Activated CD4-positive, CD25-positive, alpha-beta regulatory T cell treated with anti-CD3 and anti-CD28 coated beads, Interleukin-2, amount 50 U/mL, for 24 hours (primary cell): ENCODE data around the gene PLSCR2.
"Not testable (repeated sequence)": the region's sequence is repeated elsewhere in the genome, so short reads cannot be mapped to it uniquely, and the experiment has no call there.

ENCODE experiments used
- ATAC-seq, 2 donors: fragments of 150-1000 bp; cut with Tn5 transposase; one replicate each; pipeline ENCODE4 v1.10.0; 2021; ENCODE audit warnings: mild to moderate bottlenecking in 1 of 2, moderate library complexity in 1 of 2

The PLSCR2 gene

GRCh38 chr3:146485297-146485696, 15.9 kb upstream of the PLSCR2 start:
- ATAC-seq, result no peak

DNA sequence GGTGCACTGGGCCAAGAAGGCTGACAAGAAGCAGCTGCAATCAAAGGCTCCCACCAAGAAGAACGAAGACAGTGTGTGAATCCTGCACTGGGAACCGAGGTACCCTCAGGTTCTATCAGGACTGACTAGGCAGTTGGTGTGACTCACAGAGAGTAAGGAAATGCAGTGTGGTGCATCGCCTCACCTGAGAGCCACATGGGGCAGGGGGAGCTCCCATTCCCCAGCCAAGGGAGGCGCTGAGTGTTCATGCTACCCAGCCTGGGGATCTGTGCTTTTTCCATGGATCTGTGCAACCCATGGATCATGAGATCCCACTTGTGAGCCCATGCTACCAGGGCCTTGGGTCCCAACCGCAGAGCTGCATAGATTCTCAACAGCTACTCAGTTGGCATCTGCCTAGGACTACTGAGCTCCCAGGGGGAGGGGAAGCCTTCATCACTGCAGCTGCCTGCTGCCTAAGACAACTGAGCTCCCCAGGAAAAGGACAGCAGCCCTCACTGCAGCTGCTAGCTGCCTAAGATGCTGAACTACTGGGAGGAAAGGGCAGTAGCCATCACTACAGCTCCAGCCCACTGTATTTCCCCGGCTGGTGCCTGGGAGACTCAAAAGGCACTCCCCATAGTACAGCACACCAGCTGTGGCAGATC, 6.9 kb upstream of the PLSCR2 start:
- ATAC-seq, result no peak

- ATAC-seq, result not testable (repeated sequence)
Observed at GRCh38 chr3:146474976-146475375, 5.6 kb upstream of the PLSCR2 start.

DNA sequence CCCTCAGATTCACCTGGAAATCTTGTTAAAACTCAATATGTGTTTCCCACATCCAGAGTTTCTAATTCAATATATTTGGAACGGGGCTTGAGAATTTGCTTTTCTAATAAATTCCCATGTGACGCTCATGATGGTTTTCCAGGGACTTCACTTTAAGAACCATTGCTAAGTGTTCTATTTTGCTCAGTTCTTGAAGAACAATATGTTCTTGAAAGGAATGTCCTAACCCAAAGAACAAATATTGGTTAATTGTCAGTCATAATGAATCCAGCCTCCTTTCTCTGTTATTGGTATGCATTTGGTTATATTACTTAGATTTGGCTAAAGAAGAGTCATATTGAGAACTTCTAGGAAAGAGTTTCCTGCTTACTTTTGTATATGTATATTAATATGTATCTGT, 4.4 kb upstream of the PLSCR2 start:
- ATAC-seq, result no peak

GRCh38 chr3:146472611-146473010, 3.2 kb upstream of the PLSCR2 start:
- no peak for ATAC-seq

DNA sequence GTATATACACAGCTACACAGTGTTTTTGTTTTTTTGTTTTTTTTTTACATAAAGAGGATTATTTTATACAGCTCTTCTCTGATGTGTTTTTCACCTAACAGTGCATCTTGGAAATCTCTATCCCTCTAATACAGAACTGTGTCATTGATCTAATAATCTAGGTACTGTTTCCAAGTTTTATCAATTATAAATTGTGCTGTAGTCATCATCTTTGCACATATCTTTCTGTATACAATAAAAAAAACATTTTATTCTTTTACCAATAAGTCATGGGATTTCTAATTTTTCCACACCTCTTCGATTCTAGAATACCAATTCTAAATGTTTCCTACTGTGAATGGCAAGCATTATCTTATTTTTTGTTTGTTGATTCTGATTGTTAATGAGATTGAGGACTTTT, 1.7 kb upstream of the PLSCR2 start:
- no peak for ATAC-seq

DNA sequence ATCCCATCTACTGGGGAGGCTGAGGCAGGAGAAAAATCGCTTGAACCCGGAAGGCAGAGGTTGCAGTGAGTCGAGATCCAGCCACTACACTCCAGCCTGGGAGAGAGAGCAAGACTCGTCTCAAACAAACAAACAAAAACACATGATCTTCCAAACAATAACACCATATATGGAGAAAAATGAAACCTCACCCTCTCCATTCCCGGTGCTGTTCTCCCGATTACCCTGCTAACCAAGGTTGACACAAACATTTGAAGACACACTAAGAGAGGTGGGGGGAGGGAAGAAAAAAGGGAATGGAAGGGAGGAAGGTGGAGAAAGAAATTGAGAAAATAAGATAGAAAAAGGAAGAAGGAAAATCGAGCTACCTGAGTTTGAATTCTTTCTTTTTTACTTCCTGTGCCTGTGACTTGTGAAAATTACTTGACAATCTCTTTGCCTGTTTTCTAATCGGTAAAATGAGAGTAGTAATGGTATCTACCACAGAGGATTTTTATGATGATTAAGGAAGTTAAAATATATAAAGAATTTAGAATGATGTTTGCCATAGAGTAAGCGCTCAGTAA, 1.1 kb upstream of the PLSCR2 start:
- no peak for ATAC-seq

GRCh38 chr3:146468671-146469149, 651 bp downstream of the PLSCR2 start:
- ATAC-seq, result no peak

GRCh38 chr3:146468234-146468633, 1.1 kb downstream of the PLSCR2 start:
- no peak for ATAC-seq

DNA sequence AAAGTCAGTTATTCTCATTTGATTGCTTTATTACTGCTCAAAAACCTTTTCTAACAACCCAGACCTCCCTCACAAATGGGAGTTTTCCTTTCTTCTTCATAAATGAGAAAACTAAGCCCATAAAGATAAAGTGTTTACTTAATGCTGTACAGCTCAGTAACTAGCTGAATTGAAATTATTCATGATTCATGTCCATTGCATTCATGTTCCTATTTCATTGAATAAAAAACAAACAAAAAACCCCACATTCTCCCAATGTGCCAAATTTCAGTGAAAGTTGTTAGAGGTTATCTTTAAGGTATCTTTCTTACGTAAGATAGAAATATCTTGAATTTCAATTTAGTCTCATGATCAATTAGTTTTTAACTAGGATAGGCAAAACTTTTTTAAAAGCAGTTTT, 2.8 kb downstream of the PLSCR2 start:
- ATAC-seq, result no peak

GRCh38 chr3:146465693-146466465, 3.5 kb downstream of the PLSCR2 start:
- no peak for ATAC-seq

DNA sequence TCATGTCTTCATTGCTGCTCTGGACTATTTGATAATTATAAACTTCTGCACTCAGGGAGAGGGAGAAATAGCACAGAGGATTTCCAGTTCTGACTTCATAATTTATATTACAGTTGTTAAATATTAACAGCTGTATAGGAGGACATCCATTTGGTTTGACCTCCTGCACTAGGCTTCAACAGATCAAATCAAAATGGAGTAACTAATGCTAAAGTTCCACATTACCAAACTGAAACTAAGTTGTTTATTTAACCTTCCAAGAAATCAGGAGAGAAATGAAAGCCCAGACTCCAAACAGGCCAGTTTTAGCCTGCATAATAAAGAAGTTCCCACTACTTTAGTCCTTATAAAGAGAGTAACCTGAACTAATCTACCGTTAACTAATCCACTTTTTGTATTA, 4.6 kb downstream of the PLSCR2 start:
- ATAC-seq, result no peak

GRCh38 chr3:146464005-146464595, 5.3 kb downstream of the PLSCR2 start:
- ATAC-seq, result peak; percentile 30 to 50

DNA sequence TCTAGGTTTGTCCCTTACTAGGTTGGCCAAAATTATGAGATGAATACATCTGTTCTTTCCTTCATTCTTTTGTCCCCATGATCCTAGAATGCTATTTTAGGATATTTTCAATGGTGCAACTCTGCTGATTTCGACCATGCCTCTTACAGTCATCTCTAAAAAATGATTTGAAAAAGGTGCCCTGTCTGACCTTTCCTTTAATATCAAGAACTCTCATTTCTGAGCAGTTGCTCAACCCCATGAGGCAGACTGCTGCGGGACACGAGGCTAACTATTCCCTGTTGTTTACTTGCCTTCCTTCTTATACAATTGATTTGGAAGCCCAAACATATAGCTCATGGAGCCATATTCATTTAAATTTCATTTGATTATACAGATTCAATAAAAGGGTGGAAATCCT, 14.6 kb downstream of the PLSCR2 start:
- no peak for ATAC-seq

DNA sequence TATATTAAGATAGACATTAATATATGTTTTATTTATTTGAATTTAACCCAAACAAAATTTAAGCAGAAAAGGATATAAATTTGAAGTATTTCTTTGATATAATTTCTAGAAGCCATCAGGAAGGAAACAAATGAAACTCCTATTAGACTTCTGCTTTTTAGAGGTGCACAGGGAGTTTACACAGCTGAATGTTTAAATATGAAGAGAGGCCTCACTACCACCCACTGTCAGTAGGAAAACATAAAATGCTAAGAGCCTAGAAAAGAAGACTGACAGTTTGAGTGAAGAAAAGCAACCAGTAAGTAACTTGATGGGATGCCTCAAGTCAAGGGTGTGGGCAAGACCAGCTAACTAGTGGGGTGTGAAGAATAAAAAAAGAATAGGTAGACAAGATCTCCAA, 19.7 kb downstream of the PLSCR2 start:
- ATAC-seq, result no peak

GRCh38 chr3:146449076-146449475, 20.3 kb downstream of the PLSCR2 start:
- ATAC-seq, result no peak

GRCh38 chr3:146446026-146446425, 23.3 kb downstream of the PLSCR2 start:
- ATAC-seq, result no peak

DNA sequence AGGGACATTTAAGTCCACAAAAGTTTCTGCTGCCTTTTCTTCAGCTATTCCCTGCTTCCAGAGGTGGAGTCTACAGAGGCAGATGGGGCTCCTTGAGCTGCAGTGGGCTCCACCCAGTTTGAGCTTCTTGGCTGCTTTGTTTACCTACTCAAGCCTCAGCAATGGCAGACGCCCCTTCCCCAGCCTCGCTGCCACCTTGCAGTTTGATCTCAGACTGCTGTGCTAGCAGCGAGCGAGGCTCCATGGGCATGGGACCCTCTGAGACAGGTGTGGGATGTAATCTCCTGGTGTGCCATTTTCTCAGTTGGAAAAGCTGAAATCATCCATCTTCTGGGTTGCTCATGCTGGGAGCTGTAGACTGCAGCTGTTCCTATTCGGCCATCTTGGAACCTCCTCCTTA, 29.1 kb downstream of the PLSCR2 start:
- ATAC-seq, result not testable (repeated sequence)

GRCh38 chr3:146432066-146432465, 37.3 kb downstream of the PLSCR2 start:
- no peak for ATAC-seq

DNA sequence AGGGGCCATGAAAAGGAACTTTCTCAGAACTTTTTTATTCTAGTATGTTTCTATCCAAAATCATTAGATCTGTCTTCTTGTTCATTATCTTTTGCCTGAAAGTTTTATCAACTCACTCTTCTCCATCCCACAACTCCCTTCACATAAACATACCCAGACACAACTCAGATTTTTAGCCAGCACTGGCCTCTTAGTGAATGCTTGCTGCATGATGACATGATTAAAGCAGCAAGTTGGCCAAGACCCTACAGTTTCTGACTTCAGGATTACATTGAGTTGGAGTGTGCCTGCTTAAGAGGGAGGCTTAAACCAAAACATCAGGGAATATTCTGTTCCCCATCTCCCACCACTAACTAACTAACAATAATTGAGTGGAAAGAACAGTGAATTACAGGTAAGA, 38.1 kb downstream of the PLSCR2 start:
- no peak for ATAC-seq

DNA sequence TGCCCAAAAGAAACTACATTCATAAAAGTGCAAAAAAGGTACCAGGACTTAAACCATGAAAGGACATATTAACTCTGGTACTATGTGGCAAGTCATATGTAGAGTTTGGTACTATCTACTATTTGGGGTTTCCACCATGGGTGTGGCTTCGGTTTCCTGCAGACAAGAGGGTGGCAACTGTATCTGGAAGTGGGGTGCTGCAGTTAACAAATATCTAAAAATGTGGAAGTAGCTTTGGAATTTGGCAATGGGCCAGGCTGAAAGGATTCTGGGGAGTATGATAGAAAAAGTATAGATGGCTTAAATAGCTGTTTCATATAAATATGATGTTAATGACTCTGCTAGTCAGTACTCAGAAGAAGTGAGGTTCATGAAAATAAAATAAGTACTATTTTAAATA, 44.0 kb downstream of the PLSCR2 start:
- no peak for ATAC-seq

GRCh38 chr3:146421819-146422759, 47.3 kb downstream of the PLSCR2 start:
- ATAC-seq, result no peak

GRCh38 chr3:146416366-146416765, 53.0 kb downstream of the PLSCR2 start:
- ATAC-seq, result no peak
